ENCODE data around the gene NCOA7.

The NCOA7 gene

GRCh38 chr6:125779924-125780539, 10.7 kb upstream of the NCOA7 start:
- TF ChIP-seq CTCF (IDR thresholded peaks at IDR 0.05; ENCODE audit: insufficient read depth, low read length, poor library complexity, severe bottlenecking): no peak
- Histone ChIP-seq H3K27me3 (replicated peaks; ENCODE audit: control insufficient read depth, insufficient read depth, low read length) (no peaks in the 10 kb centered on the region), H3K4me3 (replicated peaks; ENCODE audit: low read depth, low read length) (peak overlapping the region; percentile 79), H3K36me3 (ENCODE audit: control insufficient read depth, insufficient read depth, low read length) (no peaks in the 10 kb centered on the region)
- DNase-seq (ENCODE audit: extremely low read depth, insufficient read length): peak; percentile 86

DNA sequence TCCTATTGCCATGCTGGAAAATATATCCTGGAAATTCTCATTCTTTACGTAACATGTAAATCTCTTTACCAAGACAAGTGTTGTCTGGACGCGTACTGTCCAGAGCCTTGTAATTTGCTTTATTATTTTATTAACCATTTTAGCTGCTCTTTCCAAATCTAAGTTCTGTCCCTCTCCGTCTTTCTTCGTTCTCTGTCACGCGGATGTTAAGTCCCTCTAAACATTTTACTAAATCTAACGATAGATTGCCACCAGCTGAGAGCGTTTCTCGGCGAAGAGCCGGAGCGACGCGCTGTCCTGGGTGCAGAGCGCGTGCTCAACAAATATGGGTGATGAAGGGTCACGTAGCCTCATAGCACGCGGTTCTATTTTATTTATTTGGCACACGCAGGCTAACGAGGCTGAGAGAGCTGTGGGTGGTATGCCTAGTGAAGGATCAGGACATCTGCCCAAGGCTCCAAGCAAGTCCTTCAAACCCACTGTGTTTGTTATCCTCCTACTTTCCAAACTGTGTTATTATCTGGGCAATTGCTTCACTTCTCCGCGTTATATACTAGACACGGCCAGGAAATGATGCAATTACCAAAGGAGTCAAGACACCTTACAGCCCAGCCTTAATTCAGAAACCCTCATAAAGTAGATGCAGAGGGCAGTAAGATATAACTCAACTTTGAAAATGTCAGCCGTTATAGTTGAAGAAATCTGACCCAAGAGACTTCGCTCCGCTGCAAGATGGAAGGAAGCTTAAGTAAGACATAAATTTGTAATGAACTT, 10.0 kb upstream of the NCOA7 start:
- H3K36me3 ChIP-seq (ENCODE audit: control insufficient read depth, insufficient read depth, low read length): no peaks in the 10 kb centered on the region
- H3K4me3 ChIP-seq (replicated peaks; ENCODE audit: low read depth, low read length): peak overlapping the region; percentile 79
- H3K27me3 ChIP-seq (replicated peaks; ENCODE audit: control insufficient read depth, insufficient read depth, low read length): no peaks in the 10 kb centered on the region
- no peak for TF ChIP-seq CTCF (IDR thresholded peaks at IDR 0.05; ENCODE audit: insufficient read depth, low read length, poor library complexity, severe bottlenecking)
- DNase-seq (ENCODE audit: extremely low read depth, insufficient read length): peak; percentile 80

DNA sequence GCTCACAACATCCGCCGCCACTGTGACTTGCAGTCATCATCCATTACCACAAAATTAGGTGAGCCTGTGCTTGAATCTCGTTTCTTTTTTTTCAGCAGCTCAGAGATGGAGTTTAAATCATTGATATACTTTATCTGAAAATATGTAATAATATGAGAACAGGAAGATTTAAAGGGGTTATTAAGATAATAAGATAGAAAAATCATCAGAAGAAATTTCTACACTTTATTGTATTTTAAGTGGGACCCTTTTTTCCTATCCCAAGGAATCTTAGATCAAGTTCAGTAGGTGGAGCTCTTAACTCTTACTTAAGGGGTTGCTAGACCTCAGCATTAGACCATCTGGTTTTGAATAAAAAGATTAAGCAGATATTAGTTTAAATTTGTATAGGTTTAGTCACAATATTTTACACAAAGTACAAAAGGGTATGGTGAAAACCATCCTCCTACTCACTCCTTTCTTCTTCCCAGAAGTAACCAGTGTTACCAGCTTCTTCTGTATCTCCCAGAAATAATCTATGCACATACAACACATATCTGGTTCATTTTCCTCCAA, 9.4 kb upstream of the NCOA7 start:
- no peak for DNase-seq (ENCODE audit: extremely low read depth, insufficient read length)
- Histone ChIP-seq H3K4me3 (replicated peaks; ENCODE audit: low read depth, low read length) (peak overlapping the region; percentile 79), H3K27me3 (replicated peaks; ENCODE audit: control insufficient read depth, insufficient read depth, low read length) (no peaks in the 10 kb centered on the region), H3K36me3 (ENCODE audit: control insufficient read depth, insufficient read depth, low read length) (no peaks in the 10 kb centered on the region)
- TF ChIP-seq CTCF (IDR thresholded peaks at IDR 0.05; ENCODE audit: insufficient read depth, low read length, poor library complexity, severe bottlenecking): no peak

- TF ChIP-seq CTCF (IDR thresholded peaks at IDR 0.05; ENCODE audit: insufficient read depth, low read length, poor library complexity, severe bottlenecking): no peak
- no peak for DNase-seq (ENCODE audit: extremely low read depth, insufficient read length)
These were observed 6.4 kb upstream of the NCOA7 start for GRCh38 chr6:125784365-125784764.

GRCh38 chr6:125787791-125788190, 3.0 kb upstream of the NCOA7 start:
- DNase-seq (ENCODE audit: extremely low read depth, insufficient read length): no peak

More at GRCh38 chr6:125784365-125784764, 6.4 kb upstream of the NCOA7 start:
- no peak overlapping the region for H3K4me3 ChIP-seq (replicated peaks; ENCODE audit: low read depth, low read length)
- no peaks in the 10 kb centered on the region for H3K36me3 ChIP-seq (ENCODE audit: control insufficient read depth, insufficient read depth, low read length)
- H3K27me3 ChIP-seq (replicated peaks; ENCODE audit: control insufficient read depth, insufficient read depth, low read length): no peaks in the 10 kb centered on the region

More at GRCh38 chr6:125787791-125788190, 3.0 kb upstream of the NCOA7 start:
- Histone ChIP-seq H3K36me3 (ENCODE audit: control insufficient read depth, insufficient read depth, low read length) (no peaks in the 10 kb centered on the region), H3K27me3 (replicated peaks; ENCODE audit: control insufficient read depth, insufficient read depth, low read length) (no peaks in the 10 kb centered on the region), H3K4me3 (replicated peaks; ENCODE audit: low read depth, low read length) (no peak overlapping the region)
- TF ChIP-seq CTCF (IDR thresholded peaks at IDR 0.05; ENCODE audit: insufficient read depth, low read length, poor library complexity, severe bottlenecking): peak; percentile 4
